Common myeloid progenitor, CD34-positive (primary cell): Measurements from ENCODE around the gene MLLT1.

Experiments used
- CTCF ChIA-PET: fragments of 350-600 bp; sonication (Branson Sonifier 250); formaldehyde crosslinking; loops from one replicate; lab custom pipeline; 2021; ENCODE audit warnings: antibody characterized with exemption; lab: Charles Lee
- POLR2A ChIA-PET: fragments of 350-600 bp; sonication (Branson Sonifier 250); formaldehyde crosslinking; loops from one replicate; lab custom pipeline; 2021; ENCODE audit warnings: antibody characterized with exemption; lab: Charles Lee
- DNase-seq, 3 donors: peaks; one replicate each; pipeline versions ENCODE4 v3.0.0 to v3.0.0-alpha.2; 2013
- H3K27ac ChIP-seq, 2 experiments: 1 replicate in 1 of 2; 2 replicates in 1 of 2; pipeline ENCODE4 v1.7.0; 2013; ENCODE audit warnings: inconsistent platforms in 2 of 2, low read length in 2 of 2, mild to moderate bottlenecking in 2 of 2, low read depth in 1 of 2, moderate library complexity in 1 of 2; ENCODE audit not compliant: severe bottlenecking in 2 of 2, insufficient read depth in 1 of 2, poor library complexity in 1 of 2
- H3K27me3 ChIP-seq, 5 experiments: replicated peaks in 2 of 5; 1 replicate in 3 of 5; 2 replicates in 2 of 5; pipeline versions ENCODE4 v1.6.1 to v1.7.0; 2013; ENCODE audit warnings: low read length in 4 of 5, mild to moderate bottlenecking in 2 of 5, moderate library complexity in 2 of 5, inconsistent platforms in 1 of 5; ENCODE audit not compliant: insufficient read depth in 5 of 5, control insufficient read depth in 4 of 5
- H3K36me3 ChIP-seq, 4 experiments: 1 replicate in 2 of 4; 2 replicates in 2 of 4; pipeline versions ENCODE4 v1.6.1 to v1.7.0; 2013; ENCODE audit warnings: low read length in 3 of 4, control low read depth in 1 of 4, mild to moderate bottlenecking in 1 of 4; ENCODE audit not compliant: control insufficient read depth in 4 of 4, insufficient read depth in 4 of 4
- H3K4me1 ChIP-seq, 4 experiments: 1 replicate in 3 of 4; 2 replicates in 1 of 4; pipeline versions ENCODE4 v1.6.1 to v1.7.1; 2013; ENCODE audit warnings: low read length in 3 of 4, mild to moderate bottlenecking in 3 of 4, control low read depth in 1 of 4, inconsistent platforms in 1 of 4, moderate library complexity in 1 of 4; ENCODE audit not compliant: control insufficient read depth in 4 of 4, insufficient read depth in 4 of 4; ENCODE audit errors: control extremely low read depth in 1 of 4
- H3K4me3 ChIP-seq, 7 experiments: 1 replicate in 4 of 7; 2 replicates in 3 of 7; pipeline versions ENCODE4 v1.5.1 to v1.7.0; 2013; ENCODE audit warnings: mild to moderate bottlenecking in 7 of 7, low read length in 6 of 7, moderate library complexity in 6 of 7, inconsistent platforms in 2 of 7, low read depth in 2 of 7, control low read depth in 1 of 7; ENCODE audit not compliant: insufficient read depth in 4 of 7, control insufficient read depth in 1 of 7; ENCODE audit errors: extremely low read depth in 1 of 7
- H3K9me3 ChIP-seq, 5 experiments: 1 replicate in 4 of 5; 2 replicates in 1 of 5; pipeline versions ENCODE4 v1.6.1 to v1.7.1; 2013; ENCODE audit warnings: low read length in 4 of 5, mild to moderate bottlenecking in 2 of 5, inconsistent platforms in 1 of 5, low read depth in 1 of 5, moderate library complexity in 1 of 5; ENCODE audit not compliant: control insufficient read depth in 4 of 5, insufficient read depth in 2 of 5; ENCODE audit errors: control extremely low read depth in 1 of 5
- WGBS: methylation state at CpG from one replicate; pipeline ENCODE4 v1.1.5; 2013; ENCODE audit not compliant: insufficient coverage; 5-methylcytosine and 5-hydroxymethylcytosine counted together

Gene MLLT1

GRCh38 chr19:6229216-6229913, 50.4 kb downstream of the MLLT1 start:
- Histone ChIP-seq H3K4me3 (no peak overlapping the region), H3K4me1 (peaks cover 0 to 19% (median 17%) of the 10 kb centered on the region in 4 experiments), H3K27ac (no peak overlapping the region), H3K36me3 (peaks cover 0 to 57% (median 25%) of the 10 kb centered on the region in 4 experiments), H3K27me3 (no peaks in the 10 kb centered on the region), H3K9me3 (no peaks in the 10 kb centered on the region)
- DNase-seq, result no peak
- CTCF ChIA-PET, result interaction anchor here (2.9 kb wide), 1 partner anchor 11 kb away, joined by 17 read pairs; no protein-coding TSS in a partner anchor
- 95% methylated on average over 27 of the region's 27 CpGs for WGBS
- POLR2A ChIA-PET, result interaction anchor here (0.6 kb wide), 1 partner anchor 9 kb away, joined by 3 read pairs; no protein-coding TSS in a partner anchor

- POLR2A ChIA-PET, result no interaction called here
- no peak overlapping the region for H3K4me3 ChIP-seq
- no peaks in the 10 kb centered on the region for H3K27me3 ChIP-seq
- H3K36me3 ChIP-seq, result peaks cover 0 to 64% (median 29%) of the 10 kb centered on the region in 4 experiments
- CTCF ChIA-PET, result no interaction called here
- no peak for DNase-seq
- no peaks in the 10 kb centered on the region for H3K9me3 ChIP-seq
- H3K27ac ChIP-seq, result no peak overlapping the region
- WGBS, result 95% methylated on average over 32 of the region's 33 CpGs
- H3K4me1 ChIP-seq, result peaks cover 0 to 12% (median 10%) of the 10 kb centered on the region in 4 experiments
Measured at GRCh38 chr19:6228551-6229215, 51.1 kb downstream of the MLLT1 start.

DNA sequence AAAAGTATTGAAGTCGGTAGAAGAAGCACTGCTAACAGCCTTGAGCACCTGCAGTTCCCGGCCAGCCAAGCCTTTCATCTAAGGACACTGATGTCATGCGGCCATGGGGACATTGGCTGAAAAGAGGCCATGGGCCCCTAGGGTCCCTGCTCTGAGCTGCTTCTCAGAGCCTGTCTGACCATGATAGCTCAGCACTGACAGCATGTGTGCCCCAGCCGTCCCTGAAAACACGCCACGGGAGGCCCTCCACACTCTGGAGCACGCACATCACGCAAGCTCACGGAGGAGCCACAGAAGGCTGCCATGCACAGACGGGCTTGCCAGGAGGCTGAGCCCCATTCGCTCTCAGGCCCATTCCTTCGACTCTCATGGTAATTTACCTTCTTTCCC, 51.8 kb downstream of the MLLT1 start:
- 91% methylated on average over 12 of the region's 12 CpGs for WGBS
- POLR2A ChIA-PET, result no interaction called here
- H3K27me3 ChIP-seq, result no peaks in the 10 kb centered on the region
- no peak overlapping the region for H3K27ac ChIP-seq
- H3K4me3 ChIP-seq, result no peak overlapping the region
- CTCF ChIA-PET, result no interaction called here
- H3K36me3 ChIP-seq, result peaks cover 0 to 71% (median 29%) of the 10 kb centered on the region in 4 experiments
- DNase-seq, result no peak
- no peaks in the 10 kb centered on the region for H3K9me3 ChIP-seq
- peaks cover 0 to 4% (median 3%) of the 10 kb centered on the region in 4 experiments for H3K4me1 ChIP-seq

GRCh38 chr19:6227156-6227935, 52.4 kb downstream of the MLLT1 start:
- Histone ChIP-seq H3K4me1 (no peaks in the 10 kb centered on the region), H3K36me3 (peaks cover 0 to 76% (median 33%) of the 10 kb centered on the region in 4 experiments), H3K4me3 (no peak overlapping the region), H3K9me3 (no peaks in the 10 kb centered on the region), H3K27me3 (no peaks in the 10 kb centered on the region), H3K27ac (no peak overlapping the region)
- DNase-seq, result no peak
- ChIA-PET POLR2A (no interaction called here), CTCF (interaction anchor here (1.7 kb wide), 1 partner anchor 9 kb away, joined by 4 read pairs; no protein-coding TSS in a partner anchor)
- WGBS, result 97% methylated on average over 30 of the region's 33 CpGs

GRCh38 chr19:6226444-6227155, 53.2 kb downstream of the MLLT1 start:
- CTCF ChIA-PET, result interaction anchor here (1.7 kb wide), 1 partner anchor 9 kb away, joined by 4 read pairs; no protein-coding TSS in a partner anchor
- Histone ChIP-seq H3K9me3 (no peaks in the 10 kb centered on the region), H3K4me3 (no peak overlapping the region), H3K27me3 (no peaks in the 10 kb centered on the region), H3K27ac (no peak overlapping the region), H3K36me3 (peaks cover 3 to 82% (median 37%) of the 10 kb centered on the region in 4 experiments), H3K4me1 (no peaks in the 10 kb centered on the region)
- no peak for DNase-seq
- WGBS, result 96% methylated on average over 20 of the region's 28 CpGs
- POLR2A ChIA-PET, result no interaction called here

DNA sequence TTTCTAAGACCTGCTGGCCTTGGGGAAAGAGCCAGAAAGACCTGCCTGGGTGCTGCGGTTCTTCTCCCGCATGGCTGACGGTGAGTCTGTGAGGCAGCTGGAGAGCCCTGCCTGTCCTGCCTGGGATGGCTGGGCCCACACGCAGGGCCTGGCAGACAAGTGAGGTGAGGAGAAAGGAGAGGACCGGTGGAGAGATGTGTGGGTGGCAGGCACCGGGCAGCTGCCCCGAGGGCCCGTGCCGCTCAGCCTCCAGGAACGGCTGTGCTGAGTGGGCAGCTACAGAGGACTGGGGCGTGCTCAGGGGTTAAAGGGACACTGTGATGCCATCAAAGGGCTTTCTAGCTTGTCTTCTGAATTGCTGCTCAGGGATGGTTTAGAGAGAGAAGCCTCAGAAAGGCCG, 53.8 kb downstream of the MLLT1 start:
- WGBS, result 100% methylated on average over 7 of the region's 12 CpGs
- ChIA-PET CTCF (interaction anchor here (0.8 to 1.7 kb wide), 3 partner anchors 8 to 177 kb away, joined by 4 to 5 read pairs (median 4); no protein-coding TSS in a partner anchor), POLR2A (no interaction called here)
- Histone ChIP-seq H3K9me3 (no peaks in the 10 kb centered on the region), H3K36me3 (peaks cover 3 to 88% (median 41%) of the 10 kb centered on the region in 4 experiments), H3K4me1 (no peaks in the 10 kb centered on the region), H3K27me3 (no peaks in the 10 kb centered on the region), H3K4me3 (no peak overlapping the region), H3K27ac (no peak overlapping the region)
- DNase-seq, result no peak
